GM19099 (cell line): ENCODE data around the gene AHCYL2.

Source experiments
- POLR2A ChIP-seq: IDR thresholded peaks from 3 replicates; pipeline ENCODE4 v1.6.1; 2011; ENCODE audit warnings: low read depth; ENCODE audit not compliant: insufficient read length; ENCODE audit errors: extremely low read depth

The AHCYL2 gene

GRCh38 chr7:129375141-129375938 is 150.5 kb downstream of the AHCYL2 start:
- TF ChIP-seq POLR2A, result no peak

GRCh38 chr7:129376076-129376777 is 151.4 kb downstream of the AHCYL2 start:
- TF ChIP-seq POLR2A, result no peak

DNA sequence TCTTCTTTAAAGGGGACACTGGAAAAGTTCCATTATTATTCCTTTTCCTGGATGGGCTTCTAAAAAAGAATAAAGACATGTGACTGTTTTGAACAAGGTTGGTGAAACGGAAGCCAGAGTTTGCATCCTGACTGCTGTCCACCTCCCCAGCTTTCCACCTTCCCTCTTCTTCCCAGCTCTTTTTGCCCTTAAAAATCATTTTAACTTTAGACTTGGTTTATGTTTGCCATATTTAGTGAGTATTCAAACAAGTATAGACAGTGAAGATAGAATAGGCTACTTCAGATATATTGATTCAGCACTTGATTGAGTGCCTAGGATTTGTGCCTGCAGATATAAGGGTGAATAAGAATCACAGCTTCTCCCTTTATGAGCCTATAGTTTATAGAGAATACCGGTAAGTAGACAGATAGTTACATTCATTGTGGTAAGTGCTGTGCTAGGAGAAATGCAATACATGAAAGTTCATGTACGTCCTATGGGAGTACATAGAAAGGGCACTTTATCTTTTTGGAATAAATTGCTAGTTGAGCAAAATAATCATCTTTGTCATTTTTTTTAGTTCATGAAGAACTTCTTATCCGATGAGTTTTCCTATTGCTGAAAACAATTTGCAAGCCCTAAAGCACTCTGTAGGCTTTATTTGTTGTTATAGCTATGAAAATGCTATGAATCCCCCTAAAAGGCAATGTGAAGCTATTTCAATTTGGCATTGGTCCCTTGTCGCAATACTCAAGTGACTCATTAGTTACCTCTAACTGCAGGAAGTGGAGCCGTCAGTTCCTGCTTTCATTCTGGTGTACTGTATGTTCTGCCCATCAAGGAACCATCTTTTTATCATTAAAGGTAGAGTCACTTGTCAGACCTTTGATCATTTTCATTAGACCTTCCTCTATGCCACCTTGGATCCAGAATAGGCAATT is 152.2 kb downstream of the AHCYL2 start:
- TF ChIP-seq POLR2A, result no peak

GRCh38 chr7:129381710-129382484 is 157.1 kb downstream of the AHCYL2 start:
- TF ChIP-seq POLR2A, result no peak

DNA sequence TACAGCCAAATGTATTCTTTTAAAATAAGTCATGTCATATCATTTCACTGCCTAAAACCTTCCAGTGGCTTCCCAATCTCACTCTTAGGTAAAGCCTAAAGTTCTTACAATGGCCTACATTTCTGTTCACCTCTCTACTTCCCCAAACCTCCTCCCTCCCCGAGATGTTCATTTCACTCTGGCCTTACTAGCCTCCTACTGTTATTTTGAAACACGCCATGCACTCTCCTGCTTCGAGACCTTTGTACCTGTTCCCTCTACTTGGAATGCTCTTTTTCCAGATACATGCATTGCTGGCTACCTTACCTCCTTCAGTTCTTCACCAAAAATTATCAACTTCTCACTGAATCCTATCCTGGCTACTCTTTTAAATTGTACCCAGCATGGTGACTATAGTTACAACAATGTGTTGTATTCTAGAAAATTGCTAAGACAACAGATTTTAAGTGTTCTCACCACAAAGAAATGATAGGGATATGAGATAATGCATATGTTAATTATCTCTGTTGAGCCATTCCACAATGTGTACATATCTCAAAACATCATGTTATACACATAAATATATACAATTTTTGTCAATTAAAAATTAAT is 158.8 kb downstream of the AHCYL2 start:
- TF ChIP-seq POLR2A, result no peak

GRCh38 chr7:129385116-129385515 is 160.3 kb downstream of the AHCYL2 start:
- no peak for TF ChIP-seq POLR2A

DNA sequence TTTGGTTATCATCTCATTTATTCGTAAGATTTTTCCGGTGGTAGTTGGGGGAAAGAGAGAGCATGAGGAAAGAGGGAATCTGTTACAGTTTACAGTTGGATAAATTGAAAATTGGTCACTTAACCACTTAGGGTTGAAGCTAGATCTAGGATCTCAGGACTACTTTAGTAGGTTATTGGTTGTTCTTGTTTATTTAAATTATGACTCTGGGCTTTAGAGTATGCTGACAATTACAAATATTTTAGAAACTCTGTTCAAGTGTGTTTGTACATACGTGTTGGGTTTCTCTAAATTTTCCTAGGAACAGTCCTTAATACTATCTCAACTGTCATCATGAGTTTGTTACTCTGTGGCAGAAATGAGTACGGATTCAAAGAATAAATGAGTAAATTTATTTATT is 160.8 kb downstream of the AHCYL2 start:
- no peak for TF ChIP-seq POLR2A

- TF ChIP-seq POLR2A, result no peak
These were observed 161.7 kb downstream of the AHCYL2 start for GRCh38 chr7:129386506-129386905.

GRCh38 chr7:129387537-129387936 is 162.7 kb downstream of the AHCYL2 start:
- TF ChIP-seq POLR2A, result no peak

GRCh38 chr7:129388333-129389098 is 163.7 kb downstream of the AHCYL2 start:
- TF ChIP-seq POLR2A, result no peak

DNA sequence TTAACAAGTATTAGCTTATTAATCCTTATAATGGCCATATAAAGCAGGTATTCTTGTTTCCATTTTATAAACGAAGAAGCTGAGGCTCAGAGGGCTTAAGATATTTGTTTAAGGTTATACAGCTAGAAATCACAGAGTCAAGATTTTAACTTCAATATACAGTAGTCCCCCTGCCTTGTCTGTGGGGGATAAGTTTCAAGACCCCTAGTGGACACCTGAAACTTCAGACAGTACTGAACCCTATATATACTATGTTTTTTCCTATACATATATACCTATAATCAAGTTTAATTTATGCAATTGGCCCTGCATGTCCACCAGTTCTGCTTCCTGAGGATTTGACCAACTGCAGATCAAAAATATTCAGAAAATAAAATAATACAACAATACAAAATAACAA is 165.0 kb downstream of the AHCYL2 start:
- TF ChIP-seq POLR2A, result no peak

- no peak for TF ChIP-seq POLR2A
These were observed 165.5 kb downstream of the AHCYL2 start for GRCh38 chr7:129390314-129390713.

- no peak for TF ChIP-seq POLR2A
These were observed 166.8 kb downstream of the AHCYL2 start for GRCh38 chr7:129391546-129392171.
